Gastrocnemius medialis (tissue), 4 donors: ENCODE data around the gene PPDPF.

Experiments used
- POLR2A ChIP-seq, 2 donors: fragments of 450-650 bp; IDR thresholded peaks; one replicate each; pipeline ENCODE4 v1.6.1; 2017; ENCODE audit warnings: antibody characterized with exemption in 2 of 2, mild to moderate bottlenecking in 2 of 2, moderate library complexity in 2 of 2
- TF ChIP-seq, protein P1 (sequence below), 5 experiments: fragments of 450-650 bp in 3 of 5; fragments of 200-600 bp in 2 of 5; sonication (generic) in 2 of 5; IDR thresholded peaks in 4 of 5; conservative IDR thresholded peaks in 1 of 5; 1 replicate in 4 of 5; 2 replicates in 1 of 5; pipeline ENCODE4 v1.5.1; 2016 to 2019; ENCODE audit warnings: antibody characterized with exemption in 5 of 5, mild to moderate bottlenecking in 3 of 5, moderate library complexity in 3 of 5

DNA sequence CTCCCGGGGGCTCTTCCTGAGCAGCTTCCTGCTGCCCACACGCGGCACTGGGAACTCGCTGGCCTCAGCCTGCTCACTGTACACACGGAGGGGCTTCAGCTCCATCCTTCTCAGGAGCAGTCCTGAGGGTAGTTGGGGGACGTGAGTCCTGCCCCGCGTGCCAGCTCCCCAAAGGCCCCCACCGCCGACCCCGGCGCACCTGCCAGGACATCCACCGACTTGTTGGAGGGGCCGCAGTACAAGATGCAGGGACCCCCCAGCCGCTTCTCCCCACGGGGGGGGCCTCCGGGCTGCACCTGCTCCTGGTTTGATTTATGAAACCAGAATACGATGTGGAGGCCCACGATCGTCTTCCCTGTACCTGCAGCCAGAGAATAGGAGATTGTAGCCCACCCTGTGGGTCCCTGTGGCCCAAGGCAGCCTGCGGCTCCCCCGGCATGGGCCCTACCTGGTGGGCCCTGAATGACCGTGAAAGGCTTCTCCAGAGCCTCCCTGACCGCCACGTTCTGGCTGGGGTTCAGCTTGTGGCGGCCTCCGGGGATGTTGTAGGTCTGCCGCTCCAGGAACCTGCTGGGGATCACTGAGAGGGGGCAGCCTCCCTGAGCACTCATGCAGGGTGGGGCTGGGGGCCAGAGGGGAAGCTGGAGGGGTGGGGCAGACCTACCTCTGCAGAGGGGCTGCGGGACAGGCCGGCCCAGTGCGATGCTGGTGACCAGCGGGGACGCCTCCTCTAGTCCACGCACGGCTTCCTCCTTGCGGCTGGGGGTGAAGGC is 41.2 kb downstream of the PPDPF start:
- TF ChIP-seq POLR2A (IDR thresholded peaks at IDR 0.05): no peak
- TF ChIP-seq, protein P1, sequence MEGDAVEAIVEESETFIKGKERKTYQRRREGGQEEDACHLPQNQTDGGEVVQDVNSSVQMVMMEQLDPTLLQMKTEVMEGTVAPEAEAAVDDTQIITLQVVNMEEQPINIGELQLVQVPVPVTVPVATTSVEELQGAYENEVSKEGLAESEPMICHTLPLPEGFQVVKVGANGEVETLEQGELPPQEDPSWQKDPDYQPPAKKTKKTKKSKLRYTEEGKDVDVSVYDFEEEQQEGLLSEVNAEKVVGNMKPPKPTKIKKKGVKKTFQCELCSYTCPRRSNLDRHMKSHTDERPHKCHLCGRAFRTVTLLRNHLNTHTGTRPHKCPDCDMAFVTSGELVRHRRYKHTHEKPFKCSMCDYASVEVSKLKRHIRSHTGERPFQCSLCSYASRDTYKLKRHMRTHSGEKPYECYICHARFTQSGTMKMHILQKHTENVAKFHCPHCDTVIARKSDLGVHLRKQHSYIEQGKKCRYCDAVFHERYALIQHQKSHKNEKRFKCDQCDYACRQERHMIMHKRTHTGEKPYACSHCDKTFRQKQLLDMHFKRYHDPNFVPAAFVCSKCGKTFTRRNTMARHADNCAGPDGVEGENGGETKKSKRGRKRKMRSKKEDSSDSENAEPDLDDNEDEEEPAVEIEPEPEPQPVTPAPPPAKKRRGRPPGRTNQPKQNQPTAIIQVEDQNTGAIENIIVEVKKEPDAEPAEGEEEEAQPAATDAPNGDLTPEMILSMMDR (IDR thresholded peaks at IDR 0.05 in 4 of 5, conservative IDR thresholded peaks at IDR 0.05 in 1 of 5): no peak
